Right renal cortex interstitium (tissue), 3 donors: Measurements from ENCODE around the gene ITLN2. TPM values are rescaled to one million over a fixed set of nuclear protein-coding genes. Genes with fewer than 3 reads are reported as not detected.
"Not testable (repeated sequence)": the region's sequence is repeated elsewhere in the genome, so short reads cannot be mapped to it uniquely, and the experiment has no call there.

Experiments used
- DNase-seq, 3 donors: peaks; one replicate each; pipeline ENCODE4 v3.0.0-alpha.2; 2013; ENCODE audit warnings: low read depth in 3 of 3, low spot score in 2 of 3
- polyA plus RNA-seq, 3 donors: library from polyadenylated mRNA; unstranded; fragments of 120-200 nt; gene quantifications; one replicate each; pipeline ENCODE4 v1.2.1, GENCODE V29; 2013; ENCODE audit not compliant: insufficient read length in 3 of 3

The ITLN2 gene
- polyA plus RNA-seq: under 1 TPM in 1 of 3 donors, not detected in 2; 0.47 TPM

DNA sequence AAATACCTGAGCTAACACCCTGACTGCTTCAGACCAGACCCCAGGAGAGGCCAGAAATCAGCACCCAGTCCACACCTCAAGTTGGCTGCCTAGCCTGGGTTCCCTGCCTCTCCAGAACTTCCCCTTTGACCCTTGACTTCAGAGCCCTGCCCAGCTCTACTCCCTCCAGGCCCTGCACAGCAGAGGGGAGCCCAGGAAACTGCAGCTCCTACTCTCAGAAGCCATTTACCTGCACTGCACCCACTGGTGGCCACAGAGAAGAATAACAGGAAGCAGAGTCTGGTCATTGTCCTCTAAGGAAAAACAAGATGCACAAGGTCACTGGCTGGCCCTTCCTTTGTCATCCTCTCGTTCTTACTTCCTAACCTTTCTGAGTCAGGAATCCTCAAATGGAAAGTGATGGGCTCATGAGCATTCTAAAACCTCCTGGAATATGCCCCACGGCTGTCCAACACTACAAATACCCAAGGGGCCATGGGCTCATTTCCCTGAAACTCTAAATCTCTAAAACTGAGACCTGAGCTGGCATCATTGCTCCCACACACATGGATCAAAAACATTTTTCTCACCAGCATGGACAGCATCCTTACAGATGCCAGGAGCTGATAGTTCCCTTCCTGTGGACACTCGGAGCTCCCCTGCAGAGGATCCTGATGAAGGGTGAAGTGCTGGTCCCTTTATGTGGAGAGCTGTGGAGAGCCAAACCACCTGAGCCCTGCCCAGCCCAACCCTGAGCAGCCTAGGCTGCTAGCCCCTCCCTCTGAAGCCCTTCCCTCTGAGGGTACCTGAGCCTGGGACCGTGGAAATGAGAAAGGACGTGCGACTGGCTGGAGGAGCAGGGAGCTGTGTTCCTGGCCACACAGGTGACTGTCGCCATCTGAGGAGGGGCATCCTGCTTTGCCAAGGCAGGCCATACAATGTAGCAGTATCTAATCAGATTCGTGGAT is at the start of gene ITLN2:
Gene ITLN2 (minus strand): TSS at position 652 of the 947 bp plus-strand sequence. CDS start 68 bp downstream, at position 584.
- DNase-seq: no peak

- no peak for DNase-seq
Observed at GRCh38 chr1:161001525-161001924, 46.9 kb upstream of the ITLN2 start.

DNA sequence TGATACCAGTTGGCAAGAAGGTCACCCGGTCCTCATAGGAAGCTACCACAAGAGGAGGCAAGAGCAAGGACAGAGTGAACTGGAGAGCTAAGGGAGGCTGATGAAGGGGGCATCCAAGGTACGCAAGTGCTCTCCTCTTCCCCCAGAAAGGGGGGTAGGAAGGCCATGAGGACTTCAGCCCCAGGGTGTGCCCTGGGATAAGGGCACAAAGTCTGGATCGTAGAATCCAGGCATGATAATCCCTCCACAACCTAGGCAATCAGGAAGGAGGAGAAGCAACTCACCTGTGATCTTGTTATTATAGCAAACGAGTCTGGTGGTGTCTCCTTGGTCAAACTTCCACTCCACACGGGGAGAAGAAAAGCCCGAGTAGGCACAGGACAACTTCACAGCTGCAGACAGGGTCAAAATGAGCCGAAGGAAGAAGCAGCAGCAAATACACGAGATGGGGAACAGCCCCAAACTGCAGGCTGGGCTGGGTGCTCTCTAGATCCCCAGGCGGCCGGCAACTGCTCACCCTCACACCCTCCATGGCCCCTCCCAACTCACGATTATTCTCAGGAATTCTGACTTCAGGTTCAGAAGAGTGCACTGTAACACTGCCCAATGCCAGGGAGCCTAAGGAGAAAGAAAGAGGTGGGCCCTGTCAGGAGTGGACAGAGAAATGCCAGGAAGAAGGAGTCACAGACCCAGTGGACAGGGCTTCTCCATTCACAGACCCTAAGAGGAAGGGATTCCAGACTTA is 46.3 kb upstream of the ITLN2 start:
- no peak for DNase-seq

GRCh38 chr1:160999376-160999775 is 44.8 kb upstream of the ITLN2 start:
- DNase-seq: no peak

GRCh38 chr1:160997323-160998038 is 42.9 kb upstream of the ITLN2 start:
- no peak for DNase-seq

GRCh38 chr1:160996178-160996577 is 41.6 kb upstream of the ITLN2 start:
- no peak for DNase-seq

- no peak for DNase-seq
Observed at GRCh38 chr1:160993544-160994193, 39.1 kb upstream of the ITLN2 start.

GRCh38 chr1:160992036-160992435 is 37.4 kb upstream of the ITLN2 start:
- DNase-seq: not testable (repeated sequence)

DNA sequence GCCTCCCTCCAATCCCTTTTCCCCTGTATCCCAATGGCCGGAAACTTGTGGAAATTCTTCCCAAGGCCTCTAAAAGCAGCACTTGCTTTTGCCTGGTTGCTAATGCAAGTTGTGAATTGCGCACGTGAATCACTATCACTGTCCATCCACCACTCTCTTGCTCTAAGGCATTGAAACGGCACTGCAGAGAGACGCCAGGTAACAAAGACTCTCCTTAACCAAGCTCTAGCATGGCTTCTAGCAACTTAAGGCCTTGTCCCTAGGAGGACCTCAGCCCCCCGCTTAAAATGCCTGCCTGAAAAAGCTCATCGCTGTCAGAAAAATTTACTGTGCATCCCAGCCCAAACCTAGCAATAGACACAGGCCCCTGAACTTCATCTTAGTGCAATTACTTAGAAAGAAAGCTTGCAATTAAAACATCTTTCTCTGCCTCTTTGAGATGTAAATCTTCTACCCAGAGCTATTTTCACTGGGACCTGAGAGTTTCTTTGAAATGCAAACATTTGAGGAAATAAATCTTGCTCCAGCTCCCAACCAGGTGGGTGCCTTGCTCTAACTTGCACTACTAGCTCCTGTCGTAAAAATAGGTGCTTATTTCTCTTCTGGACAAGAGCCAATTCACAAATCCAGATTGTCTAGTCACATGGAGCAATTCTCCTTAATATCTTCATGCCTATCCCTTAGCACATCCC is 32.9 kb upstream of the ITLN2 start:
- DNase-seq: no peak

DNA sequence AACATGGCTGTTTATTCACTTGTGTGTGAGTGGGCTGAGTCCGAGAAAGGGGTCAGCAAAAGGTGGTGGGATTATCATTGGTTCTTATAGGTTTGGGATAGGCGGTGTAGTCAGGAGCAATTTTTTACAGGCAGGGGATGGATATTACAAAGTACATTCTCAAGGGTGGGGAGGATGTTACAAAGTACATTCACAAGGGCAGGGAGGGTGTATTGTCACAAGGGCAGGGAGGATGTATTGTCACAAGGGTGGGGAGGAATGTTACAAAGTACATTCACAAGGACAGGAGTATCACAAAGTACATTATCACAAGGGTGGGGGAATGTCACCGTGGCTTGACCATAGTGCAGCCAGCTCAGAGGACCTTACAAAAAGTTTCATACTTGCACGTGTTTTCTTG is 31.1 kb upstream of the ITLN2 start:
- no peak for DNase-seq

GRCh38 chr1:160981584-160982411 is 27.2 kb upstream of the ITLN2 start:
- DNase-seq: no peak

DNA sequence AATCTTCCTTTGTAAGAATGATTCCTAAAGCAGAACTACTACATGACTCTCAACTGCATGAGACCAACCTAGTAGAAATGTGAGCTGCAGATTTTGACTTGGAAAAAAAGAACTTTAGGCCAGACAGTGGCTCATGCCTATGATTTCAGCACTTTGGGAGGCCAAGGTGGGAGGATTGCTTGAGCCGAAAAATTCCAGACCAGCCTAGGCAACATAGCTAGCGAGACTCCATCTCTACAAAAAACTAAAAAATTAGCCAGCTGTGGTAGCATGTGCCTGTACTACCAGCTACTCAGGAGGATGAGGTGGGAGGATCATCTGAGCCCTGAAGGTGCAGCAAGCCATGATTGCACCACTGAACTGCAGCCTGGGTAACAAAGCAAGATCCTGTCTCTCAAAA is 24.7 kb upstream of the ITLN2 start:
- no peak for DNase-seq

GRCh38 chr1:160978510-160978927 is 23.9 kb upstream of the ITLN2 start:
- DNase-seq: no peak

DNA sequence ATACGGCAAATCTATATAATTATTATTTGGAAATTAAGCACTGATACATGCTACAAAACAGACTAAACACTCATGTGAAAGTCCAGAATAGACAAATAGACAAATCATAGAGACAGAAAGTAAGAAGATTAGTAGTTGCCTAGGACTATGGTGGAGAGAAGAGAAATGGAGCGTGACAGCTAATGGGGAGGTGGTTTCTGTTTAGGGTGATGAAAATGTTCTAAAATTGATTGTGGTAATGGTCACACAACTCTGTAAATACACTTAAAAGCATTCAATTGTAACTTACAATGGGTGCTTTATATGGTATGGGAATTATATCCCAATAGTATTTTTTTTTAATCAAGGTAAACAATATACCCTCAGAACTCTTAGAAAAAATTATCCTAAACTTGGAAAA is 20.4 kb upstream of the ITLN2 start:
- no peak for DNase-seq

DNA sequence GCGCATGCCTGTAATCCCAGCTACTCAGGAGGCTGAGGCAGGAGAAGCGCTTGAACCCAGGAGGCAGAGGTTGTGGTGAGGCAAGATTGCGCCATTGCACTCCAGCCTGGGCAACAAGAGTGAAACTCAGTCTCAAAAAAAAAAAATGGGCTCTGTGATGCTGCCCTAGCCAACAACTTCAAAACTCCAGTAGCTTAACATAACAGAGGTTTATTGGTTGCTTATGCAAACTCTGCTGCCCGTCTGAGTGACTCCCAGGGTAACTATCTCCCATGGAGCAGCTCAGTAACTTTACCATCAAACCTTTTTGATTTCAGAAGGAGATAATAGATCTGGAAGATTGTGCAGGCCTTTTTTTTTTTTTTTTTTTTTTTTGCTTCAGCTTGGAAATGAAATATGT is 18.9 kb upstream of the ITLN2 start:
- no peak for DNase-seq

DNA sequence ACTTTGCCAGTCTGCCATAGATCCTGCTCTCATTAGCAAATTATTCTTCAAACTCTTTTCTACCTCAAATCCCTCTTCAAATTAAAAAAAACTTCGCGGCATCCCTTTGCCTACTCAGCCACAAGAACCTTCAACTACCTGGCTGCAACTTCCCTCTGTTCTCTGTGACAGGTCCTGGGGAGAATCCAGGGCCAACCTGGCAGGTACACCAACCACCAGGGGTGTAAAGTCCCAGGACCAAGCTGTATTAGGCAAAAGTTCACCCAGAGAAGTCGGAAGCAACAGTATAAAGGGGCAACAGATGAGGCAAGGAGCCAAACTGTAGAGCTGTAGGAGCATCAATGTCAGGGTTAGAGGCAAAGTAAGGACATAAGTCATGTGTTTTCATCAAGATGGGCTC is 18.3 kb upstream of the ITLN2 start:
- DNase-seq: no peak

DNA sequence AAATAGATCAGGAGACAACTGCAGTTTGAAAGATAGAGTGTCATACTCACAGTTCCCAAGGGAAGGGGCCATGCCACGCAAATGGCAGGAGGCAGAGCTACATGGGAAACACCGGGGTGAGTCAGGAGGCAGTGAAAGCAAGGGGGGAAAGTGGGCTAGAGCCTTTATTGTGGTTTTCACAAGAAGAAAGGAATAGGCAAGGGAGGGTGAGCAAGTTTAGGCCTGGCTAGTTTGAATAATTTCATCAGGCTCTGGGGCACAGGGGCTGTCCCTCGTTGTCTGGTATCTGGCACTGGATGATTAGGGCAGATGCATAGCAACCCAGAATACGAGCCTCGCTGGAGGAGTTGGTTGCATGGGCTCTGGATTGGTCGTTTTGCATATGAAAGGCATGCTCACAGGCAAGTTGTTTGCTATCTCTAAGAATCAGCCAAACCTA is 17.0 kb upstream of the ITLN2 start:
- no peak for DNase-seq

DNA sequence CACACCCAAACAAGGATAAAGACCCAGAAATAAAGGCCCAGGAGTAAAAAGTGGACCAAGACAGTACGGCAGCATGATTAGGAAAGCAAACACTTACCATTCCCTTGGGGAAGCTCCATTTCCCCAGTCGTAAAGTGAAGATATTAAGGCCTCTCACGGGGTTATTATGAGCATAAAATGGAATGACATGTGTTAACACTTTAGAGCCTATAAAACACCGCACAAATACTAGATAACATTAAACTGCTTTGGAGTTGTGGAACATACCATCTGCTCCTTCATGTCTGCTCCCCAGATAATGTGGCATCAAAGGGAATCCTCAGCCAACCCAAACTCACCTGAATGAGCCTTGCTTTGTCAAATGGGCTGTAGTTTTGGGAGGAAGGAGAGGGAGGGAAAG is 8.9 kb upstream of the ITLN2 start:
- DNase-seq: no peak

- no peak for DNase-seq
Observed at GRCh38 chr1:160961419-160961818, 6.8 kb upstream of the ITLN2 start.
